Mucosa of descending colon (tissue), 3 donors: ENCODE results near the gene TNFAIP8L1. TPM values are rescaled to one million over a fixed set of nuclear protein-coding genes. Genes with fewer than 3 reads are reported as not detected.

Experiments used
- ATAC-seq: fragments of 200-7000 bp; cut with Tn5 transposase; one replicate; pipeline ENCODE4 v1.9.1; 2020; ENCODE audit warnings: mild to moderate bottlenecking, moderate library complexity
- DNase-seq, 3 donors: peaks; one replicate each; pipeline ENCODE4 v3.0.0-alpha.2; 2020
- H3K36me3 ChIP-seq: fragments of 200-600 bp; one replicate; pipeline ENCODE4 v1.8.0; 2021; ENCODE audit warnings: low read depth, mild to moderate bottlenecking
- H3K4me1 ChIP-seq: fragments of 200-600 bp; one replicate; pipeline ENCODE4 v1.8.0; 2021; ENCODE audit warnings: low read depth, mild to moderate bottlenecking
- H3K4me3 ChIP-seq: fragments of 200-600 bp; one replicate; pipeline ENCODE4 v1.8.0; 2021; ENCODE audit warnings: mild to moderate bottlenecking
- H3K9me3 ChIP-seq: fragments of 200-600 bp; one replicate; pipeline ENCODE4 v1.8.0; 2021; ENCODE audit warnings: mild to moderate bottlenecking
- intact Hi-C, 2 donors: fragments of 100-400 bp; cut with DNase I in 1 of 2; cut with micrococcal nuclease in 1 of 2; formaldehyde crosslinking; loops; one replicate each; pipeline versions ENCODE4 v1.11.0 to v1.11.1; 2022; cut with DNase I, micrococcal nuclease
- total RNA-seq, 3 donors: library from RNA; stranded (reverse); fragmentation: NEBNext Ultra II Directional in 2 of 3; extraction: Animal tissue kit (Norgen Biotek cat#: 25700) in 2 of 3; gene quantifications; one replicate each; pipeline versions ENCODE4 v1.2.1 to v1.2.4, GENCODE V29; 2021 to 2023
- TF ChIP-seq, protein P1 (sequence below): fragments of 200-600 bp; IDR thresholded peaks from one replicate; pipeline ENCODE4 v1.8.0; 2022; ENCODE audit warnings: antibody characterized with exemption, mild to moderate bottlenecking
- donor health status: DM: no; HTN: no; CAD: no; lungs with moderate emphysema.
- donor health status: DM: no; HTN: no; CAD: no.
- donor health status: DM: no; HTN: yes; CAD: no.

The TNFAIP8L1 gene
- total RNA-seq, 3 donors from 2014 or later: 5.1 to 47.6 (median 10.7) TPM

GRCh38 chr19:4613254-4613751 lies 26.0 kb upstream of the TNFAIP8L1 start:
- DNase-seq (no peak), ATAC-seq (no peak)
- TF ChIP-seq, protein P1, sequence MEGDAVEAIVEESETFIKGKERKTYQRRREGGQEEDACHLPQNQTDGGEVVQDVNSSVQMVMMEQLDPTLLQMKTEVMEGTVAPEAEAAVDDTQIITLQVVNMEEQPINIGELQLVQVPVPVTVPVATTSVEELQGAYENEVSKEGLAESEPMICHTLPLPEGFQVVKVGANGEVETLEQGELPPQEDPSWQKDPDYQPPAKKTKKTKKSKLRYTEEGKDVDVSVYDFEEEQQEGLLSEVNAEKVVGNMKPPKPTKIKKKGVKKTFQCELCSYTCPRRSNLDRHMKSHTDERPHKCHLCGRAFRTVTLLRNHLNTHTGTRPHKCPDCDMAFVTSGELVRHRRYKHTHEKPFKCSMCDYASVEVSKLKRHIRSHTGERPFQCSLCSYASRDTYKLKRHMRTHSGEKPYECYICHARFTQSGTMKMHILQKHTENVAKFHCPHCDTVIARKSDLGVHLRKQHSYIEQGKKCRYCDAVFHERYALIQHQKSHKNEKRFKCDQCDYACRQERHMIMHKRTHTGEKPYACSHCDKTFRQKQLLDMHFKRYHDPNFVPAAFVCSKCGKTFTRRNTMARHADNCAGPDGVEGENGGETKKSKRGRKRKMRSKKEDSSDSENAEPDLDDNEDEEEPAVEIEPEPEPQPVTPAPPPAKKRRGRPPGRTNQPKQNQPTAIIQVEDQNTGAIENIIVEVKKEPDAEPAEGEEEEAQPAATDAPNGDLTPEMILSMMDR: no peak

DNA sequence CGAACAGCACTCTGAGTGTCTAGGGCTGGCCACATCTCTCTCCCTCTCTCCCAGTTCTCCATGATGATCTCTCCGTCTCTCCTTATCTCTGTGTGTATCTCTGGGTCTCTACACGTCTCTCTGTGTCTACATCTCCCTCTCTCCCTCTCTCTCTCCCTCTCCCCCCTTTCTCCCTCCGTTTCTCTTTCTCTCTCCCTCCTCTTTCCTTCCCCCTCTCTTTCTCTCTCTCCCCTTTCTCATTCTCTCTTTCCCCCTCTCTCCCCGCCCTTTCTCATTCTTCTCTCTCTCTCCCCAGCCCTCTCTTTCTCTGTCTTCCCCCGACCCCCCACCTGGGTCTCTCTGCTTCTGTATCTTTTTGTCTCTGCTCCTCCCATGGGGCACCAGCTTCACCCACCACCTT lies 21.3 kb upstream of the TNFAIP8L1 start:
- Histone ChIP-seq H3K9me3 (no peaks in the 10 kb centered on the region), H3K36me3 (no peaks in the 10 kb centered on the region), H3K4me1 (no peaks in the 10 kb centered on the region), H3K4me3 (no peak overlapping the region)
- ATAC-seq (no peak), DNase-seq (no peak)
- TF ChIP-seq, protein P1: no peak
- intact Hi-C loops: no loop called here

More at GRCh38 chr19:4613254-4613751, 26.0 kb upstream of the TNFAIP8L1 start:
- Histone ChIP-seq H3K9me3 (no peaks in the 10 kb centered on the region), H3K36me3 (no peaks in the 10 kb centered on the region), H3K4me1 (no peaks in the 10 kb centered on the region), H3K4me3 (no peak overlapping the region)
- intact Hi-C loops: no loop called here

GRCh38 chr19:4619668-4620294 lies 19.5 kb upstream of the TNFAIP8L1 start:
- intact Hi-C loops: no loop called here
- H3K4me1 ChIP-seq: no peaks in the 10 kb centered on the region
- ATAC-seq (no peak), DNase-seq (no peak)
- no peaks in the 10 kb centered on the region for H3K36me3 ChIP-seq
- TF ChIP-seq, protein P1: no peak
- no peaks in the 10 kb centered on the region for H3K9me3 ChIP-seq
- no peak overlapping the region for H3K4me3 ChIP-seq

DNA sequence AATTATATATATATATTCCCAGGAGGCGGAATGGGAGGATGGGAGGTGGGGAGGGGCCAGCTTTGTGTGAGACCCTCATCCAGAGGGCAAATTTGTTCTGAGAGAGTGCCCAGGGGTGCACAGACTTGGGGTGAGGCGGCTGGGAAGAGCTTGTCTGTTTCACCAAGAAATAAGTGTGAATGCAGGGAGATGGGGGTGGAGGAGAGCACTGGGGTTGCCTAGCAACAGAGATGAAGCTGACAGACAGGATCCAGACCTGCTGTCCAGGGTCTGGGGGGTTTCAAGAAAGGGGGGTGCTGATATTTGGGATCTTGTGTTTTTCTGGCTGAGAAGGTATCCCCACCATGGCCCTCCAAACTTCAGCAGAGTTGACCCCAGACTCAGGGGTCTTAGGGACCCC lies 18.6 kb upstream of the TNFAIP8L1 start:
- Histone ChIP-seq H3K4me3 (no peak overlapping the region), H3K9me3 (no peaks in the 10 kb centered on the region), H3K36me3 (no peaks in the 10 kb centered on the region), H3K4me1 (no peaks in the 10 kb centered on the region)
- DNase-seq (no peak), ATAC-seq (no peak)
- intact Hi-C loops: no loop called here
- TF ChIP-seq, protein P1: no peak

DNA sequence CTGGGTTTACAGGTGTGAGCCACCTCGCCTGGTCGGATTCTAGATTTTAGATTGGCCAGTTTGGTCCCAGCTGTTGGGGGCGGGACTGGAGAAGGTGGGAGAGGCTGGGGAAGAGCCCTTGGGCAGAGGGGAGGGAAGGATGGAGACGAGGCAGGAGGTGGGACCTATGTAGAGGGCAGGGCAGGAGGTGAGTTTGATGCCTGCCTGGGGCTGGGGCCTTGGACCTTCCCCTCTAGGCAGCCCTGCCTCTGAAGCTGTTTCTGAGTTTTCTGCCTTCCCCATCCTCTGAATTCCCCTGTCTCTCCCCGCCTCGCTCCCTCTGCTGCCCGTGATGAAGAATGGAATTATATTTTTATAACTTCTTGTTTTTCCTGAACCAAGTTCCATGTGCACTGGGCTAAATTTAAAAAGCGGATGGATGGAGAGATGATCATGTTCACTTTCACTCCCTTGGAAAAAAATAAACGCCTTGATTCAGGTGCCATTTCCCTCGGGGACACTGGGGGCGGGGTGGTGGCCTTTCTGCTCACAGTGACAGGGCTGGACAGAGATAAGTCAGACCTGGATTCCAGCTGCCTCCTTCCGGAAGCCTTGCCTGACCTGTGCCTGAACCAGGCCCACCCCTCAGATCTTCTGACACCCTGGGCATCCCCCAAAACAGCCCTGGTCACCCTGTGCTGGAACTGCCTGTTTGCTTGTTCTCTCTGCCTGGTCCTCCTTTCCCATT lies 16.5 kb upstream of the TNFAIP8L1 start:
- Histone ChIP-seq H3K4me3 (no peak overlapping the region), H3K9me3 (no peaks in the 10 kb centered on the region), H3K36me3 (no peaks in the 10 kb centered on the region), H3K4me1 (no peaks in the 10 kb centered on the region)
- TF ChIP-seq, protein P1: no peak
- ATAC-seq (peak; percentile 35), DNase-seq (no peak)
- intact Hi-C loops: no loop called here
